HG02759 (cell line): ENCODE measurements around the gene POTEF.
"Not testable (repeated sequence)": the region's sequence is repeated elsewhere in the genome, so short reads cannot be mapped to it uniquely, and the experiment has no call there.

Source experiments
- ATAC-seq: cut with Tn5 transposase; IDR thresholded peaks from one replicate; pipeline ENCODE4 v1.9.1; 2021; ENCODE audit warnings: mild to moderate bottlenecking, moderate library complexity; ENCODE audit not compliant: unreplicated experiment

The POTEF gene

DNA sequence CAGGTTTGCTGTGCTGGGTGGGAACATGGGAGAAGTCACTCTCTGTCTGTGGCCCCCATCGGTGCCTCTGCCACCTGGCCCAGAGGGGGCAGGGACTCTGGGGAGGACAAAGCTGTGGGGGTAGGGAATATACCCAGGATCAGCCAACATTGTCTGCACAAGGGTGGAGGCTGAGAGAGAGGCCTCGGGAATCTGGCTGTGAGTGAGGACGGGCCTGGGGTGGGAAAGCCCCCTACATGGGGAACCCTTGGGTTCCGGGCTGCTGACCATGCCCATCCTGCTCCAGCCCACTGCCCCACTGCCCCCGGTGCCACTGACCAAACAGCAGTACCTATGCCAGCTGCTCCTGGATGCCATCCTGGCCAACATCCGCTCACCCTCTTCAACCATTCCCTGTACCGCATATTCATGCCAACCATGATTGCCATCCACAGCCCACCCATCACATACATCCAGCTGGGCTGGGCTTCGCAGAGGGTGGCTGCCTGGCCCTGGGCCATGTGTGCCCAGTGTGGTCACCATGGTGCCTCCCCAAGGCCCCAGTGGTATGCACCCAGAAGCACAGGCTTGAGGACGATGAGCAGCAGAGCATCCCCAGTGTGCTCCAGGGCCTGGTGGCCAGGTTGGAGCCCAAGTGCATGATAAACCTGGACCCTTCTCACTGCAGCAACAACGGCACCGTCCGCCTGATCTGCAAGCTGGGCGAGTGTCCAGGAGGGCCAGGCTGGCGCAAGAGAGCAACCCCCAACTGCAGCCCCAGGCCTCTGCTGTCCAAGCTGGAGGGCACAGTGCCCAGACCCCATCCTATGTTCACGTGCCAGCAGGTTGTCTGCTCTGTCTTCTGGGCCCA is 6.9 kb upstream of the POTEF start:
- no peak for ATAC-seq

DNA sequence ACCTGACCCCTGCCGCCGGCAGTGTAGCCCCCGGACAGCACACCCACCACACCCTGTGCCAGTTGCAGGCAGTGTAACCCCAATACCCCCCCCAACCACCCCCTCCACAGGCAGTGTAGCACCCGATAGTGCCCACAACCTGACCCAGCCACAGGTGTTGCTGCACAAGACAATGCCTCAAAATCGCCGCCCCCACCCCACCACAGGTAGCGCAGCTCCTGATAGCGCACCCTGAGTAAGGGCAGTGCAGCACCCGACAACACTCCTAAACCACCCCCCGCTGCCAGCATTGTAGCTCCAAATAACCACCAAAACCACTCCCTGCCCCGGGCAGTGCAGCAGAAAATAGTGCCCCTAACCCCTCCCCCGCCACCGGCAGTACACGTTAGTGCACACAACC is 558 bp downstream of the POTEF start:
- ATAC-seq, result not testable (repeated sequence)

DNA sequence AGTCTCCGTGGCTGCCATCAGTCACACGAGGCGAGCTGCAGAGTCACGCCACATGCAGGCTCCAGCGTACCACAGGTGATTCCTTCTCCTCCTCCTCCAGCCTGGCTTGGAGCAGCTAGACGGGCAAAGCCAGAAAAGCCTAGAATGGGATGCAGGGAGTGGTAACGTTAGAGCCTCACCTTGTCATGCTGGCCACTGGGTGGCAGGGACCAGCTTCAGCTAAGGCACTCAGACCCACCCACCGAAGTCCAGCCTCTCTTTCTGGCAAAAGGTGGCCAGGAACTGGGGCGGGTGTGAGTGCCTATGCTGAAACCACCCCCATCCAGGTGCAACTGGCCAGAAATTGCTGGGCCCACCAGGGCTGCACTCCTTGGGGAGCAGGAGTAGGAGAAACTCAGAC is 1.3 kb downstream of the POTEF start:
- ATAC-seq, result not testable (repeated sequence)

DNA sequence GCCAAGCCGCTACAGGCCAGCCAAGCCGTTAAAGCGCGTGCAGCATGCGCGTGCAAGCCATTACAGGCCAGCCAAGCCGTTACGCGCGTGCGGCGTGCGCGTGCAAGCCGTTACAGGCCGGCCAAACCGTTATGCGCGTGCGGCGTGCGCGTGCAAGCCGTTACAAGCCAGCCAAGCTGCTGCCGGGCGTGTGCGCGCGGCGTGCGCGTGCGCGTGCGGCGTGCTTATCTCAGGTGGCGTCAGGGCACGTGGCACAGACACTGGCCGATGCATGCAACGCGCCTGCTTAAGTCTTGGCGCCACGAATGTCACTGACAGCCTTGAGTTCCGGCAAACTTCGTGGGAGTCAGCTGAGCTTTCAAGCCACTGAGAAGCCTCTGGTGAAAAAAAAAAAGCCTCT is 8.1 kb downstream of the POTEF start:
- ATAC-seq, result not testable (repeated sequence)

DNA sequence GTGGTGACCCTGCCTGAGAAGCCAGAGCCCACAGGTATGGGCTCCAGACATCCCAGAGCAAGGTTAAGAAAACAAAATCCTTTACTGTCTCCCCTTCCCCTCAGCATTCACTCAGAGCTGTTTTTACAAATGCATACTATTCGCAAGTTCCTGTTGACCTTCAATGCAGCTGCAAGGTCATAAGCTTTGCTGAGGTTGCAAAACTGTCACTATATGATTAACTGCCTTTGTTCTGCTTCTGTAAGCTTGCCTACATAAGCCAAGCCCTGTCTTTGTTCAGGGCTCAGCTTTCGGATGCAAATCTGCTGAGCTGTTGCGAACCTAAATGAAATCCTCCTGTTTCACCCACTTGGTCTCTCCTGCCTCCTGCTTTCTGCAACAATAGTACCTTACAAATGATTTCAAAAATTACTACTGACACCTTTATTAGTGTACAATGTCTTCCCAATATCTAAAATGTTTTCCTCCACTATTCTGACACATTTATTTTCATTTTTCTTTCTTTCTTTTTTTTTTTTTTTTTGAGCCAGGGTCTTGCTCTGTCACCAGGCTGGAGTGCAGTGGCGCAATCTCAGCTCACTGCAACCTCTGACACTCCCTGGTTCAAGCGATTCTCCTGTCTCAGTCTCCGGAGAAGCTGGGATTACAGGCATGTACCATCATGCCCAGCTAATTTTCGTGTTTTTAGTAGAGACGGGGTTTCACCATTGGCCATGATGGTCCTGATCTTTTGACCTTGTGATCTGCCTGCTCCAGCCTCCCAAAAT is 26.2 kb downstream of the POTEF start:
- ATAC-seq, result not testable (repeated sequence)

DNA sequence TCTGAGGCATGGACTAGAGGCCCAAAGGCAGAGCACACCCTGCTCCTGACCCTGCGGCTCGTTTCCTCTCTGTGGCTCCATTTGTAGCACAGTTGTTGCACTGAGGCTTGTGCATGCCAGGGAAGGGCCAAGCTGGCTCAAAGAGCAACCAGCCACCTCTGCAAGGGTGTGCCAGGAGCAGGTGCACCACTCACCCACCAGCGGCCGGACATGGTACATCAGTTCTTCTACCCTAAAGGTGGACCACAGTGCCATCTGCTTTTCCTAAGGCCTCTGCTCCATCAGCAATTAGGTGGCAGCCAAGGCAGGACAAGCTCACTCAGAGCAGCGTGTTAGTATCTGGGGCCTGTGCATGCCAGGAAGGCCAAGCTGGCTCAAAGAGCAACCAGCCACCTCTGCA is 66.4 kb downstream of the POTEF start:
- ATAC-seq, result not testable (repeated sequence)

DNA sequence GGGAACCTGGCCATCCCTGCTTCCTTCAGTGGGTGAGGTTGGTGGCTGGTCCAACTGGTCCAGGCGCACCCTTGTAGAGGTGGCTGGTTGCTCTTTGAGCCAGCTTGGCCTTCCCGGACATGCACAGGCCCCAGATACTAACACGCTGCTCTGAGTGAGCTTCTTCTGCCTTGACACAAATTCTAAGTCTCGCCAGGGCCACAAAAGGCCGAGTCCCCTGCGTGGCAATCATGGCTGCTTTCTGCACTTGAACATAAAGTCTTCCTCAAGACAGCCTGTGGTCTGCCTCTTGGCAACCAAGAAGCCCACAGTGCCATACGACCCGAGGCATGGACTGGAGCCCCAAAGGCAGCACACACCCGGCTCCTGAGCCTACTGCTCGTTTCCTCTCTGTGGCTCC is 69.0 kb downstream of the POTEF start:
- not testable (repeated sequence) for ATAC-seq

DNA sequence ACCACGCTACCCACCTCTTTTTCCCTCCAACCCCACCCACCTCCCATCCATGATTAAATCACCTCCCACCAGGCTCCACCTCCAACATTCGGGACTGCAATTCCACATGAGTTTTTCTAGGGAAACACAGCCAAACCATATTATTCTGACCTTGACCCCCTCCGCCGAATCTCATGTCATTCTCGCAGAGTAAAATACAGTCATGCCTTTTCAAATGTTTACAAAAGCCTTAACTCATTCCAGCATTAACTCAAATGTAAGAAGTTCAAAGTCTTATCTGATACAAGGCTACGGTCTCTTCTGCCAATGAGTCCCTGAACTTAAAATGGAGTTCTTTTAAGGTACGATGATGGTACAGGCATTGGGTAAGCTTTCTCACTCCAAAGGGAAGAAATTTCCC is 72.7 kb downstream of the POTEF start:
- not testable (repeated sequence) for ATAC-seq

DNA sequence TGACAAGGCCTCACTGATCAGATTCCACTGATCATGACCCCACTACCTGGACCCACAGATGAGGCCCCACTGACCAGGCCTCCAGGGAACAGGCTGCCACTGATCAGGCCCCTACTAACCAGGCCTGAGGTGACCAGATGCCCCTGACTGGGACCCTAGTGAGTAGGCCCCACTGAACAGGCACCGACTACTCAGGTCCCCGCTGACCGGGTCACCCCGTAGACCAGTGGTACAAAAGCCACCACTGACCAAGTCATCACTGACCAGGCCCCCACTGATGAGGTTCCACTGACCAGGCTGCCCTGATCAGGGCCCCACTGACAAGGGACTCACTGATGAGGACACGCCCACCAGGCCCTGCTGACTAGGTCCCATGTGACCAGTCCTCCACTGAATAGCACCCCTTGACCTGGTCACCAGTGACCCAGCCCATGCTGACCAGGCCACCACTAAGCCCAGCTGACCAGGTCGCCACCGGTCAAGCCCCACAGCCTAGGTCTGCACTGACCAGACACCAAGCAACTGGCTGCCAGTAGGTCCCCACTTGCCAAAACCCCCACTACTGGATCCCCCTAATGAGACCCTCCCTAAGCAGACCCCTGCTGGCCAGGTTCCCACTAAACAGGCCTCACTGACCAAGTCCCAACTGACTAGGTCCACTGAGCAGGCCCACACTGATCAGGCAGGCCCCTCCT is 75.7 kb downstream of the POTEF start:
- ATAC-seq, result not testable (repeated sequence)

DNA sequence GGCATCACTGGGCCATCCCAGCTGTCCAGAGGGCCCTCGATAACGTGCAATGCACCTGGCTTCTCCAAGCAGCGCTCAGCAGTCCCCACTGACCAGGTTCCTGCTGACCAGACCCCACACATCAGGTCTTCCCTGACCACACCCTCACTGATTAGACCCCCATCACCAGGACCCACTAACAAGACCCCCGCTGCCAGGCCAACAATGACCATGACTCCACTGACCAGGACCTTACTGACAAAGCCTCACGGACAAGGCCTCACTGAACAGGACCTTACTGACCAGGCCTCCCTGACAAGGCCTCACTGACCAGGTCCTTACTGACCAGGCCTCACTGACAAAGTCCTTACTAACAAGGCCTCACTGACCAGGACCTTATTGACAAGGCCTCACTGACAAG is 76.6 kb downstream of the POTEF start:
- ATAC-seq, result not testable (repeated sequence)

DNA sequence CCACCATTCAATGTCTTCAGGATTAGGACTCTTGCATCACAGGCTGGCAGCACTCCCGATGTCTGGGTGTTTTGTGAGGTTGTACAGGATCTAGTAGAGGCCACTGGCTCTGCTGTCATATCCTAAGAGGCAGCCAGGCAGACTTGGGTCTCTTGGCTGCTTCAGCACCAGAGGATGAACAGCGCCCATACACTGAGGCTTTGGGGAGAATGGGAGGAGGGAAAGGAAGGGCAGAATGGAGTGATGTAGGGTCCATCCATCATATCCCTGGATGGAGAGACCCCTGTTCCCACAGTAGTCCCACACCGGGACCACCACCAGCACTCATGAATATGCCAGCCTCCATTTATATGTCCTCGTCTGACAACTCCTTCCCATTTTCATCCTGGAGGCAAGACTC is 80.6 kb downstream of the POTEF start:
- ATAC-seq, result not testable (repeated sequence)

DNA sequence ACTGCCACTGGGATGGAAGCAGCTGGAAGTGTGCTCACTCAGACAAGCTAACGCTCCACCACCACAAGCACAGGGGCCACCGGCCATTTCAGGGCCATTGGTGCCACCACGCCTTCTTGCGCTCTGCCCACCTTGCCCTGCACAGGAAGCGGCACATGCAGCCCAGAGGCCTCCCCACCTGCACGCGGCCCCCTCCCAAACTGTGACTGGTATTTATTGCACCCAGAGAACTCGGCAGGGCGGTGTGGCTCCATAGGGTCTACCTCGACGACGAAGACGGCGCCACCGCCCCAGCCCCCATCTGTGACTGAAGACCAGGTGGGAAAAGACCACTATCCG is 90.8 kb downstream of the POTEF start:
- not testable (repeated sequence) for ATAC-seq

DNA sequence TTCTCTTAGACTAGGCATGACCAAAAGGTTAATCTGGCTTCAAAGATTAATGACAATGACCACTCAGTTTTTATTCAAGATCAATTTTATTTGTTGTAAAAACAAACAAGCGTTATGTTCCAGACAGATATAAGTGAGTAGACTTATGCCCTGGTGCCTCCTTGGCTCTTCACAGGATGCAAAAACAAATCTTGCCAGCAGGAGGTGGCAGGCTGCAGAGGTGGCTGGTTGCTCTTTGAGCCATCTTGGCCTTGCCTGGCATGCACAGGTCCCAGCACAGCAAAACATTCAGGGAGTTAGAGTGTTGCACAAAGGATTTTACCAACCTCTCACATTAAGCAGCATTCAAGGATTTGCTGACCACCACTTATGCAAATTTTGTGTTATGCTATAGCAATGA is 103.1 kb downstream of the POTEF start:
- not testable (repeated sequence) for ATAC-seq
